Head of caudate nucleus (tissue), 42 donors: ENCODE results near the gene DYNC1LI2.

Experiments used
- DNase-seq, 42 donors: peaks; one replicate each; pipeline versions ENCODE4 v3.0.0 to v3.0.0-alpha.2; 2020 to 2021; ENCODE audit warnings: mixed read lengths in 7 of 42
- intact Hi-C: fragments of 100-400 bp; cut with DNase I; formaldehyde crosslinking; loops from one replicate; pipeline ENCODE4 v1.15.0; 2022

The DYNC1LI2 gene

DNA sequence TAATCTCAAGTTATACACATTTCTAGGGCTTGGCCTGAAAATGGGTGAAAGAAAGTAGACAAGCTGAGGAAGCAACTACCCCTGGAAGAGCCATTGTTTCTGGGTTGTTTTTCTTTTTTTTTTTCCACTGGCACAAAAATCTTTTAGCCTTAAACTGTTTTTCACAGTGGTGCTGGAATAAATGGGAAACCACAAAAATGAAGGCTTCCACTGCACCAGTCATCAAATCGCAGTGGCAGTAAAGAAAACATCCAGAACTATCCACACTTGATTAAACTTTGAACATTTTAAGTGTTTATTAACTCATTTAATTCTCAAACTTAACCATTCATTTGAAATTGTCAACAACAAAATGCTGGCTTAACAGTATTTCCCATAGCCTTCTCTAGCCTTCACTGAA is 69.1 kb downstream of the DYNC1LI2 start:
- peak in 2 of 42 donors; percentile 3 to 15 for DNase-seq
- intact Hi-C loops: no loop called here

DNA sequence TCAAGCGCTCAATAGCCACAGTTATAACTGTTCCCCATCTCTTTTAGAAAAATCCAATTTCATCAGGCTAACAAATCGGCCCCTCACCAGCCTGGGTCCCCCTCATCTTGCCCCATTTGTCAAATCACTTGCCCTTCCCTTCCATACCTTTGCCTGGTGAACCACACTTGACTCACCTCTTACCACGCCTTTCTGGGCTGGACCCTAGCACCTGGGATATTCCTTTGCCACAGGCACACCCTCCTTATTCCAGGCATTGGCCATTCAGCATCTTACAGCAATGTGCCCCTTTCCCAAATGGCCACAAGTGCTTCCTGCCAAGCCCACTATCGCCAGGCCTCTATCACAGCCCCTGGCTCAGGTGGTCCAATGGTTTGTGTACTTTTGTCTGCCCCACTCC is 69.7 kb downstream of the DYNC1LI2 start:
- intact Hi-C loops: no loop called here
- peak in 3 of 42 donors; percentile 3 to 19 (median 4) for DNase-seq

DNA sequence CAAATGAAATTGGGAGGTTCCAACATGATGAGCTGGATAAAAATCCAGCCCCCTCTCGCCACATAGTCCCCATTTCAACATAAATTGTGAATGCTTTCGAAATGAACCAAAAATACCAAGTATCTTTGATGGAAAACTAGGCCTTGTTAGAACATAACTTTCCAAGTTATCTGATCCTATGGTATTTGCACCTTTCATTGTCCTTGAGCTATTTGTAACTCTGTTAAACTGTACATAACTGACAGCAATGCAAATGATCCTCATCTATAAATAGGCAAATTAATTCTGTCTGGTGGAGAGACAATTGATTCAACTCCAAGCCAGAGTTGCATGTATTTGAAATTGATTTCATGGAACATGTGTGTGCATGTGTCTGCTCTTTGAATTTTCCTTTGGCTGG is 73.1 kb downstream of the DYNC1LI2 start:
- no peak for DNase-seq
- intact Hi-C loops: no loop called here

DNA sequence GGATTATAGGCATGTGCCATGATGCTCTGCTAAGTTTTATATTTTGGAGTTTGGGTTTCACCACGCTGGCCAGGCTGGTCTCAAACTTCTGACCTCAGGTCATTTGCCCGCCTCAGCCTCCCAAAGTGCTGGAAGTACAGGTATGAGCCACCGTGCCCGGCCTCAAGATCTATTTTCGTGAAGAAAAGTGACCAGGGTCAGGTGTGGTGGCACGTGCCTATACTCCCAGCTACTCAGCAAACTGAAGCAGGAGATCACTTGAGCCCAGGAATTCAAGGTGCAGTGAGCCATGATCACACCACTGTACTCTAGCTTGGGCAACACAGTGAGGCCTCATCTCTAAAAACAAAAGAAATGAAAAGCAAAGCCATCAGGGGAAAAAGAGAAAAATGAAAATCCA is 73.6 kb downstream of the DYNC1LI2 start:
- intact Hi-C loops: no loop called here

DNA sequence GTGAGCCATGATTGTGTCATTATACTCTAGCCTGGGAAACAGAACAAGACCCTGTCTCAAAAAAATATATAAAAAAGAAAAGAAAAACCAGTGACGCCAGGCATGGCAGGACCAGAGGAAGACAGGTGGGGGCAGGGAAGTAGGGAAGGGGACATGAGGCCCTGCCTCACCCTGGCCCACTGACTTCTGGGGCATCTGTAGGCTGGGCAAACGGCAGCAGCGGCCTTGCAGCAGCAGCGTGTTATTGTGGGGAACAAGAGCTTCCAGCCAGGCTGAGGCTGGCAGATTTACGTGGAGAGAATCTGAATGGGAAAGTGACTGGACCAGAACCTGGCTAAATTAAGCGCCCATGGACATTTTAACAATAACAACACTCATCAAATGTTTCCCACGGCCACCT is 74.2 kb downstream of the DYNC1LI2 start:
- intact Hi-C loops: no loop called here
- peak in 25 of 42 donors; percentile 15 to 68 (median 41) for DNase-seq

More for the DNA sequence above, 73.6 kb downstream of the DYNC1LI2 start:
- no peak for DNase-seq

DNA sequence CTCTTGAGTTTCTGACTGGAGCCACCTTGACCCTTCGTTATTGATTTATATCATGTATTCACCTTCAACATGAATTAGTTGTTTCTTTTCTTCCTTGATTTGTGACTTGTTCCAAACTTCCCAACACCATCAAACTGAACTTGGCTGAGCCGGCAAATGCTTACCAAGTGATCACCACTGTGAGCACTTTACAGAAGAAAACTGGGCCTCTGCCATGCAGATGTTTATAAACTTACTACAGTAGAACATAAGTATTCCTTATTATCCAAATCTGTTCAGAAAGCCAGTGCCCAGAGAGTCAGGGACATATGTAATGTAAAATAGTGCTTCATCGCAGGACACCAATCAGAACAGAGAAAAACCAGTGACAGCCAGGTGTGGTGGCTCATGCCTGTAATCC is 74.8 kb downstream of the DYNC1LI2 start:
- intact Hi-C loops: no loop called here
- DNase-seq: no peak

DNA sequence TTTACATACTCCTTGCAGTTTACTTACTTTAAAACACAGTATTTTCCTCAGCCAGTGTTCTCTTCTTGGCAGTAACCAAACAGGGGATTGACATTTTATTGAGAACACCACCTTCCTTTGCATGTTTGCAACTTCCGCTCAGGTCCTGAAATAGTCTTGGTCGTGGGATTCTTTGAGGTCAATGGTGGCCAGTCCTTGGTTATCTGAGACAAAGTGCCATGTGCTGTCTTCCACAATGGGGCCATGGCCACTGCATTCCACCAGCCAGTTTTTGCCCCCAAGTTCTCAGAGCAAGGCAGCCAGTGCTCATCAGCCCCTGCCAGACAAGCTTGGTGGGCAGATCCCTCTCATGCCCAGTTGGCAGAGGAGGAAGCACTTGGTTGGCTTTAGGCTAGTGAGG is 77.7 kb downstream of the DYNC1LI2 start:
- intact Hi-C loops: no loop called here

More for the DNA sequence above, 77.7 kb downstream of the DYNC1LI2 start:
- peak in 1 of 42 donors; percentile 32 for DNase-seq
